Fibroblast of skin of scalp (primary cell): Measurements from ENCODE around the gene SIM2.

Source experiments
- DNase-seq: peaks from one replicate; pipeline ENCODE4 v3.0.0-alpha.2; 2013

Gene SIM2

DNA sequence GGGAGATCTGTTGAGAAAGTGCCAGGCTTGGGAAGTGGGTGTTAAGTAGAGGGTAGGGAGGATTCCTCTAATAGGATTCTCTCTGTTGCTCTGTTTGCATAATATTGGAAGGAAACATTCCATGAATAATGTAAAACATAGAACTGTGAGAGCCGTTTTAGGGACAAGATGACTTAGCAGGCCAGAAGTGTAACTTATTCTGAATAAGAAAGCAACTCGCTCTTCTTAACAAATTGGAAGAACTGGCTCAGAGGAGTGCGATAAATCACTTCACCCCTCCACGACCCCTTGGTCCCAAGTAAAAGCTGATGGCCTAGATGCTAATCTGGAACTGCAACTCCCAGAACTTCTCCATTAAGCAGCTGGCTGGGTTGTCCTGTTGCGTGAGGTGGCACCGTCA lies 19.1 kb downstream of the SIM2 start:
- no peak for DNase-seq

DNA sequence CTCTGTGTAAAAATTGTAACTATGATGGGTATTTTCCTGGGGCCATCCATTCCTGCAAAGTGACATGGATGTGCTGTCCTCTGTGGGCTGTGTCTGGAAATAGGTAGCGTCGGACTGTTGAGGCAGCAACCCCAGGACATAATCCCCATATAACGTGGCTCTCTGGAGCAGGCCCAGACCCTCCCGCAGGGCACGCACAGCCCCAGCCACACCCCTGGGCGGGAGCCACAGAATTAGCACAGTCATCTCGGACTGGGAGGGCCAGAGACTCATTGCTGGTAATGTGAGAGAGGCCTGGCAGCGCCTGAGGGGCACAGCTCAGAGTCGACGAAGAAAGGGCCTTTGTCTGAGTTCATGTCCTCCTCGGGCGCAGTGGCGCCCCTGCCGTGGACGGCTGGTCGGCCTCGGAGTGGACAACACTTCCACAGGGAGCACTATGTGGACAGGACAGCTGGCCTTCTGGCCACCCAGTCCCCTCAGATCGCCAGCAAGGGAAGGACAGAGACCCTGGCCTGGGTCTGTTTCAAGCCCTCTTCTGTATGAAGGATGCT lies 20.1 kb downstream of the SIM2 start:
- DNase-seq: no peak

DNA sequence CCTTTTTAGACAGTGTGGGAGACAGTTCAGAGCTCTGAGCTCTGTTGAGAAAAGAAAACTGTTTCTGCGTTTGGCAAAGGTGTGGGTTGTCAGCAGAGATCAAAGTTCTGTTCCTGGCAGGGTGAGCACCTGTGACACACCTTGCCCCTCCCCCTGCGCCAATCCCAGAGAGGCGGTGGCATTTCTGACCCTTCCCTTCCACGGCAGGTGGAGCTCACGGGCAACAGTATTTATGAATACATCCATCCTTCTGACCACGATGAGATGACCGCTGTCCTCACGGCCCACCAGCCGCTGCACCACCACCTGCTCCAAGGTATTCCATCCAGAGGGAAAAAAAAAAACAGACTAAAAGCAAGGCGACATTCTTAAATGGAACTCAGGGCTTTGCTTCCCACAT lies 20.7 kb downstream of the SIM2 start:
- DNase-seq: no peak

DNA sequence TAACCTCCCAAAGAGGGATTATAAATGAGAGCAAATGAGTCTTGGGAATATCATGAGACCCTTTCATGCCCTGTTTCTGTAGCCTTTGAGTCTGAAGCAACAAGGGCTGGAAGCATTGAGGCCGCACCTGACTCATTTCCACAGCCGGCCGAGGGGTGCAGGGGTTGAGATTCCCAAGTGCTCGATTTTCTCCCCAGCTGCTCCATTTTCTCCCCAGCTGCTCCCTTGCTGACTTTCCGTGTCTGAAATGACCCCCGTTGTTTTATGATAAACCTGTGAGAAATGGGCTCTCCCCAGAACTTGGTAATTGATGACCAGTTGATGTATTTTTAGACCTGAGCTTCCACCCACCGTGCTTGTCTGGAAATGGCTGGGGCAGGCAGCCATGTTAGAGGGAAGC lies 22.9 kb downstream of the SIM2 start:
- no peak for DNase-seq

DNA sequence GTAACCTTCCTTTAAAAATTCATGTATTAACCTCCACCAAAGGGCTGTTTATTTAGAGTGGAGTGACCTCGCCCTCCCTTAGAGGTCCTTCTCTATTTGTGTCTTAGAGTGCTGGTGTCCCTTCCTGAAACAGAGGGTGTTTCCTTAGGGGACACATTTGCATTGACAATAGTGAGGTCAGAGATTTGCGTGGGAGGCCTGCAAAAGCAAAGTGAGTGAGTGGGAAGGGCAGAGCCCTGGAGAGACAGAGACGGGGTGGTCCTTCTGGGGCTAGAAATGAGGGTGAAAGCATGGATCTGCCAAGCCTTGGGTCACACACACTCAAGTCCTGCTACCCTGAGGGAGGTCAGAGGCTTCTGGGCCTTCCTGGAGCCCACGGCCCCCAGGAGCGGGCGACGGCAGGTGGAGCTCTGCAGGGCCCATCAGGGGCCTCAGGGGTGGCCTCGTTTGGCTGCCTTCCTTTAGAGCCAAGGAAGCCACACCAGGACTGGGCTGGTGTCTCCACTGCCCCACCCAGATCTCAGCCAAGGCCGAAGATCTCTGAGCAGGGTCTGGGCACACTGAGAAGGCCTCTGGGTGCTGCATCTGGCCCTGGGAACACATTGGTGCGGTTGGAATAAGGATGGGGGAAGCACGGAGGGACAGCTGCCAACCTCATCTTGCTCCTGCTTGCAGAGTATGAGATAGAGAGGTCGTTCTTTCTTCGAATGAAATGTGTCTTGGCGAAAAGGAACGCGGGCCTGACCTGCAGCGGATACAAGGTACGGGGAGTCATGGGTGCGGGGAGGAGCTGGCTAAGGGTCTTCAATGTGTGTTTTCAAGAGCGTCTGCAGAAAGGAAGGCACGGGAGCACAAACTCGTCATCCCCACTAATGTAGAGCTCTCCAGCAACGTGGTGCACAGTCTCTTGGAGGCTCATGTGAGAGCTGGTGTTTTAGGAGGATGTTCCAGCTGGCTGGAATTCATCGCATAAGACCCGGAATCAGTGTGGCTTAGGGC lies 23.8 kb downstream of the SIM2 start:
- DNase-seq: no peak

DNA sequence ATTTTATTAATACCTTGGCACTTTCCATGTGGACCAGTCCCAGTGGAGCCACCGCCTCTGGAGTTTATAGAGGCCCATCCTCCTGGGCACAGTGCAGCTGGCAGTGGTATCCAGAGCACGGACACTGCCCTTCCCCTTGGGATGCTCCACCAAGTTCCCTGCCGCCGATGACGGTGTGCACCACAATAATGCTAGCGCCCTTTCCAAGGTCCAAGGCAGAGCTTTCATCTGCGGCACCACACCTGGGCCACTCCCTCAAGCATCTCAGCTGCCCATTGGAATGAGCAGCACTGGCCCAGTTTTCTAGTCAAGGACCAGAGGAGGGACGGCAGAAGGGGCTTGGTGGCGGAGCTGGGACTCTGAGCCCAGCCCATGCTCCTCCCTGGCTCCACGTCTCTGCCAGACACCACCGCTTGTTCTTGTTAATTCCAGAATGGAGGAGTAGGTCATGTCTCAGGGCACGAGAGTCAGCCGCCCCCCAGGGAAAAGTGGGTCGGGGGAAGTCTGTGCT lies 24.5 kb downstream of the SIM2 start:
- DNase-seq: no peak

DNA sequence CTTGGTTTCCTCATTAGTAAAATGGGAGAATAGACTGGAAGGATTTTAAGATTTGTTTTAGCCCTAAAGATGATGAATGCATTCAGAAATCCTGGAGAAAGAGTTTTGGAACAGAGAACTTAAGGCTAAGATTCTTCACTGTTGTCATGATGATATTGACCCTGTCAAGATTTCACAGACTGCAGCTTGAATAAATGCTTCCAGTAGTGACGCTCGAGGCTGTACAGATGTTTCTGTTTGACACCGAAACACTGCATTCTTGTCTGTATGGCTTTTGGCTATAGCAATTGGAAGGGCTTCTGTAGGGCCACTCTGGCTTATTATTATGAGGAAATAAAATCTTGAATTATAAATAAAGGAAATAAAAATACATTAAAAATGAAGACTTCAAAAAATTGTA lies 25.7 kb downstream of the SIM2 start:
- DNase-seq: no peak

DNA sequence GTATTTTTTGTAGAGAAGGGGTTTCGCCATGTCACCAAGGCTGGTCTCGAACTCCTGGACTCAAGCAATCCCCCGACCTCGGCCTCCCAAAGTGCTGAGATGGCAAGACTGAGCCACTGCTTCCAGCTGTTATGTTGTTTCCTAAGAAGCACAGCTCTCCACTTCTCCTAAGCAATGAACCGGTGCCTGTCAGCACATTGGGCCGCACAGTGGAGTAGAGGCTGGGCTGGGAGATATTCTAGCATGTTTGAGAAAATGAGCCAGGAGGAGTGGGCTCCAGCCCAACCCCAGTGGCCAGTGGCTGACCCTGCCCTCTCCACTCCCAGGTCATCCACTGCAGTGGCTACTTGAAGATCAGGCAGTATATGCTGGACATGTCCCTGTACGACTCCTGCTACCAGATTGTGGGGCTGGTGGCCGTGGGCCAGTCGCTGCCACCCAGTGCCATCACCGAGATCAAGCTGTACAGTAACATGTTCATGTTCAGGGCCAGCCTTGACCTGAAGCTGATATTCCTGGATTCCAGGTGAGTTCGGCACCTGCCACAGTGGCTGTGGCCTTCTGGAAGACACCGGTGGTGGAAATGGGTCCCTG lies 27.0 kb downstream of the SIM2 start:
- DNase-seq: no peak

DNA sequence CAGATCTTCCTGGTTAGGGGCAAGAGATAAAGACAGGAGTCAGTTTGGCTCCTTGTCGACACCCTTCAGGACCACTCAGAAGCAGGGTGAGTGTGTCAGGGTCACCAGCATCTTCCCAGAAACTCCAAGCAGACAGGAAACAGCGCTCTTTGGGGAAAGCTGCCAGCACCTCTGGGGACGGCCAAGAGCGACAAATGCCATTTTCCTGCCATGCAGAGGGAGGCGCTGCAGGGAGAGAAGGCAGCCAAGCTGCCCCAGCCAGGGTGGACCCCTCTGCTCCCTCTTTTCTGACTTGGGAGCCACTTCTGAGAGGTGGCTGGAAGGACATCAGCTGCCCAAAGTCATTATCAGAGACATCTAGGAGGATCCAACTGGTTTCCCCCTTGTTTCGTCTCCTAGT lies 29.0 kb downstream of the SIM2 start:
- no peak for DNase-seq

DNA sequence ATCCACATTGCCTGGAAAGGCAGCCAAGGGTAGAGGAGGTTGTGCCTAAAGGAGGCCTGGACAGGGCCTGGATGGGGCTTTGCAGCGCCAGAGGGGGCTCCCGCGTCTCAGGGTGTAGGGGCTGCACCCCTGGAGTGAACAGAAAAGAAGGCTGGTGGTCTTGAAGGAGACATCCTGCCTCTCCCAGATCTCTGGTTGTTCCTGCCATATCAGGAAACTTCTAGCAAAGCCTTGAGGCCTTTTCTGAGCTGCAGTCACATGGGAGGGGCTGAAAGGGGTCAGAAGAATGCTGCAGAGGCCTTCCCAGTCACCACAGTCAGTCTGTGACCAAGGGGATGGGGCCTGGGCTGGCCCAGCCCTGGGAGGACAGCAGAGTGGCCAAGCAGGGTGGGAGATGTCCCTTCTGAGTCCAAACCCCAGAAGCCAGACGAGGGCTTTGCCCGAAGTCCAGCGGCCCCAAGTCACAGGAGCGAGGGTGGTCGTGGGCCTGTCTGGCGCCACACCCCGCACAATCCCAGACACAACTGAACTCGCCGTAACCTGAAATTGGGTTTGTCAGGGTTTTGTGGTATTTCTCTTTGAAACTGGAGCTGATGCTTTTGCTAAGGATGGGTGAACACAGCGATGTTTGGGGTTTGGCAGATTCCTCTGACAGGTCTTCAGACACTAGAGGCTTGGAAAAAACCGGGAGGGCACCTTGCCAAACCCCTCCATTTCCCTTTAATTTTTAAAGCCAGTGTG lies 29.6 kb downstream of the SIM2 start:
- no peak for DNase-seq

DNA sequence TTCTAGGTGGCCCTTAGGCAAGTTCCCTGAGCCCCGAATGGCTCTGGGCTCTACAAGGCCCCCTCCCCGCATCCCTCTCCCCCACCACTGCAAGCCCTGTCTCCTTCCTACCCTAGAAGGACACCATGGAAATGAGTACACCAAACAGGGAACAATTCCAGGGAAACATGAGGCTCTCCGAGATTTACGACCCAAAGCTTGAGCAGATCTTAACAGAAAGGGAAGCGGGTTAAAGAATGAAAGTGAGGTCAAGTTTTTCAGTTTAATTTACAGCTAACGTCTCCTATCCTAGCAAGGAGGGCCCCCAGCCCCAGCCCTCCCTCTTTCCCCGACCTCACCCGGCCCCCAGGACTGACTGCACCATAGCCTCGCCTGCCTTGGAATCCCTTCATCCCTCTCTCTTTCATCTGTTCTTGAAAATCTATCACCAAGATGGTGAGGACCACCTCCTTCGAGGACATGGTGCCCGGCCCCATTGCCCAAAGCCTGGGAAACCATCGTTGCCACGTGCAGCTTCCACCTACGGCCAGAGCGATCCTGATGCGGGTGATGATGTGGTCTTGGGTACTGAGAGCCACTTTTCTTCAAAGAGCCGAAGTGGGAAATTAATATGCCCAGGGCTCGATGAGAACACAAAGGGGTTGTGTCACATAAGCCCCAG lies 30.5 kb downstream of the SIM2 start:
- no peak for DNase-seq

DNA sequence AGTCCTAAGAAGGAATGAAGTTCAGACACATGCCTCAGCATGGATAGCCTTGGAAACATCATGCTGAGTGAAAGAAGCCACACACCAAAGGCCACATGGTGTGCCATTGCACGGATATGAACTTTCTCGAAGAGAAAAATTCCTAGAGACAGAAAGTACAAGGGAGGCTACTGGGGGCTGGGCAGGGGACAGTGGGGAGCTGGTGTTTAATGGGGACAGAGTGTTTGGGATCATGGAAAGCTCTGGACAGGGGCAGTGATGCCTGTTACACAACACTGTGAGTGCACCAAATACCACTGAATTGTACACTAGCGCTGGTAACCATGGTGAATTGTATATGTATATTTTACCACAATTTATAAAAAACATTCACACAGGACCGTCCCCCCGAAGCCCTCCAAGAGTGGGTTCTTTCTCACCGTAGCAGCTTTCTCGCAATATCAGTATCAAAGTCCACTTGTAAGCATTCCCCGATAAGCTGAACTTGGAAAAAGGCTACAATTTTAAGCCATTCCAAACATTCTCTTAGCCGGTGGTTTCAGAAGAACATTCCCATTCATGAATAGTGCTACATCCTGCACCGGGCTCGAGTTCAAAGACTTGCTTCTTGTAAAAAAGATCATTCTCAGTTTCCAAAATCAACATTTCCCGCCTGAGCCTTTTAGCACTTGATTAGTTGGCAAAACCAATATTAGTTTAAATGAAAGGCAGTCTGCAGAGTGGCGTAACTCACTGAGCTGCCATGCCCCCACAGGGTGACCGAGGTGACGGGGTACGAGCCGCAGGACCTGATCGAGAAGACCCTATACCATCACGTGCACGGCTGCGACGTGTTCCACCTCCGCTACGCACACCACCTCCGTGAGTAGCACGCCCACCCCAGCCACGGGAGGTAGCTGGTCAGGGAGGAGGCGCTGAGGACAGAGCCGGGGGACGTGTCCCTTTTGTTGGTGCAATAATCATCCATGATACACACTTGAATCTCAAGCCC lies 31.7 kb downstream of the SIM2 start:
- DNase-seq: no peak

DNA sequence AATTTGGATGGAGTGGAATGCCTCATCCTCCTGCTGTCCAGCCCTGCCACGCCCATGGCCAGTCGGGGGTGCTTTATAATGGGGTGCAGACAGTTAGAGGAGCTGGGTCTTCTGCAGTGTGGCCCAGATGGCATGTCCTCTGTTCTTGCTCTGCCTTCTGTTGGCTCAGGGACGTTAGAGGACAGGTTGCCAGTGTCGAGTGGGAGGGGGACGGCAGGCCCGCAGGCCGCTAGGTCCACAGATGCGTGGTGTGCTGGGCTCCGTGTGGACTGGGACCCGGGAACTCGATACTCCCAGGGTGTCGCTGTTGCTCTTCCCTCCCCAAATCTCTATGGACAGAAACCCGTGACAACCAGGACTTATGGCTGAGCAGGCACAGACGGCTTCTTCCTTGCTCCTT lies 33.3 kb downstream of the SIM2 start:
- no peak for DNase-seq

DNA sequence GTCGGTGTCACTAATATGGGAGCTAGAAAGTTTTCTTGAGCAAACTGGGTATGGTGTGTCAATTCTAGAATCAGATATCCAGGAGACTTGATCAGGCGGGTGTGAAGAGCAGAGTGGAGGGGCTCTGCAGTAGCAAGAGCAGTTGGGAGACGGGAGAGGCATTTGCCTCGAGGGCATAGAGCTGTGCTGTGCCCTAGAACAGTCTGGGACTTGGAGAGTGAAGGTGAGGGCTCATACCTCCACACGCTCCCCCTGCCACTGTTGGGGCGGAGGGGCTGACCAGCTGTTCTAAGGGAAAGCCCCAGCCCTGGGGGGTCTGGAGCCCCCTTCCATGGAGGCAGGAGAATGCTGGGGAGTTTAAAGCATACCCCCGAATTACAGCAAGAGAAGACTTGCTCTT lies 33.8 kb downstream of the SIM2 start:
- DNase-seq: no peak

DNA sequence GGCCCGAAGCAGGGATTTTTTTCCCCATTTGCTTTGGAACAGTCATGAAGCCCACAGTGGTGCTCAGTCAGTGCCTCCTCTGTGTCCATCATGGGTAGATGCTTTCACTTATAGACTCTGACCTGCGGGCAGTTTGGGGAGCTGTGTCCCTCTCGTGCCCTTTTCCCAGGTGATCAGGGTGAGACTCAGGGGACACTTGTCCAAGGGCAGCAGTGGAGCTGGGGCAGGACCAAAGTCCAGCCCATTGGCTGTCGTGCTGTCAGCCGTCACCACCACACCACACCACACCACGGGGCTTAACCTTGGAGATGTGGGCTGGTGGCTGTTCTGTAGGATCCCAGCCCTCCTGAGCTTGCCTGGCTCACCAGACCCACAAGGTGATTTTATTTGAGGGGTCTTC lies 34.9 kb downstream of the SIM2 start:
- no peak for DNase-seq

DNA sequence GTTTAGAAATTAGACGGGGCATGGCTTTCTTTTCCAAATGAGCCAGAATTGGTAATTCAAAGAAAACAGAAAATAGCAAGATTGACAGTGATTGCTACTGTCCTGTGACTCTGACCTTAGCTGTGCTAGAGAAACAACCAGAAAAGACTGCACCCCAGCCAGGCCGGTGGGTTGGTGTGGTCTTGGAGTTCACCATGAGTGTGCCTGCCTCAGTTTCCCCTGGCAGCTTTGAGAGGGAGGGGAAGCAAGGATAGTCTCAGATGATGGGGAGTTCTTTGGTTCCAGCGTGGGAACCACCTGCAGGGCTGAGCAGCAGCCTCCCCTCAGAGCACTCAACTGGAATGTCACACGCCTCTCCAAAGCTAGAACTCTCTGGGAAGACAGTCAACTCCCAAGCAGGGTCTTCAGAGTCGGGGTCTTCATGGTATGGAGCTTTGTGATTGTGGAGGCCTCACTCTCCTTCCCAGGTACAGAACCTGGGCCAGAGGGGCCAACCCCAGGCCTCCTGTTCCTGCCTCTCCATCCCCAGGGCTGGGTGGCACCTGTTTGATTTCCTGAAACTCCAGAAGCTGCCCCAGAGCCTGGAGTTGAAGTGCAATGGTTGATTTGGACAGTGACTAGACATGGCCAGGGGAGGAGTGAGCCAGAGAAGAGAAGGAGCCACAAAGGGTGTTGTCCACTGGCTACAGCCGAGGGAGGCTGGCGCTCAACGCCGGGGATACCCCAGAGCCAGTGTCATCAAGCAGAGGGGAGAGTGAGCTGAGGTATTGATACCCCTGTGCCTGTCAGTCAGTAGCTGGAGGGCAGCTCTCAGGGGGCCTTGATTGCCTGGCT lies 35.7 kb downstream of the SIM2 start:
- DNase-seq: no peak

DNA sequence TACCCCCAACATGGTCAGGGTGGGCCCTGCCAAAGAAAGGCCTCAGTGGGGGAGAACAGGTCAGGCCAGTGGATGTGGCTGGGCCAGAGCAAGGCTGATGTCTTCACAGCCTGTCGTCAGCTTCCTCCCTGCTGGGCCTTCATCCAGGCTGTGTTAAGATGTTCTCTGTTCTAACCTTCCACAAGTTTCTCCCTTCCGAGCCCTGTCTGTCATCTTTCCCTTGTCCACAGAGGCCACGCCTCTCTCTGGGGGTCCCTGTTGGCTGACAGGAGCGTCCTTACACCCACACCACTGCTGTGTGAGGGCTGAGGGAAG lies 36.2 kb downstream of the SIM2 start:
- DNase-seq: no peak

DNA sequence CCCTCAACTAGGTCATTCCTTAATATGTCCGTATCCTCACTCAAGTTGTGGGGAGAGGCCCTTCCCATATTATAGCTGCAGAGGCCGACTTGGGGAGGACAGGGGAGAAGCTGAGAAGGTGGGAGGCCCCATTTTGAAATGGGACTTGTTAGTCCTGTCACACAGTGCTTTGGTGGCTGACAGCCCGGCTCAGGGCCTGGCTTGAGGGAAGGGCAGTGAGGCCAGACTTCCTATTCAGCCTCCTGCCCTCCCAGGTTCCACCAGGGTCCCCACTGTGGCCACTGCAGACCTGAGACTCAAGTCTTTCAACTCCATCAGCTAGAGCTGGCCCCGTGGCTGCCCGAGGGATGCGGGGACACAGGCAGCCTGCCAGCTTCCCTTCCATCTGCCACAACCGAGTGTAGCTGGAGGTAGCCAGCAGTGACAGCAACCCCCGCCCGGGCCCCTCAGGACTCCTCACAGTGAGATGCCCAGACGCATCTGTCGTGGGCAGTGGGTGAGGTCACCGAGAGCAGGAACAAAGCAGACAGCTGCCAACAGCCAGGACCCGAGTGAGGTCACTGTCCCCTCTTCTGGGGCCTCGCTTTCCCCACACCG lies 36.9 kb downstream of the SIM2 start:
- DNase-seq: no peak

DNA sequence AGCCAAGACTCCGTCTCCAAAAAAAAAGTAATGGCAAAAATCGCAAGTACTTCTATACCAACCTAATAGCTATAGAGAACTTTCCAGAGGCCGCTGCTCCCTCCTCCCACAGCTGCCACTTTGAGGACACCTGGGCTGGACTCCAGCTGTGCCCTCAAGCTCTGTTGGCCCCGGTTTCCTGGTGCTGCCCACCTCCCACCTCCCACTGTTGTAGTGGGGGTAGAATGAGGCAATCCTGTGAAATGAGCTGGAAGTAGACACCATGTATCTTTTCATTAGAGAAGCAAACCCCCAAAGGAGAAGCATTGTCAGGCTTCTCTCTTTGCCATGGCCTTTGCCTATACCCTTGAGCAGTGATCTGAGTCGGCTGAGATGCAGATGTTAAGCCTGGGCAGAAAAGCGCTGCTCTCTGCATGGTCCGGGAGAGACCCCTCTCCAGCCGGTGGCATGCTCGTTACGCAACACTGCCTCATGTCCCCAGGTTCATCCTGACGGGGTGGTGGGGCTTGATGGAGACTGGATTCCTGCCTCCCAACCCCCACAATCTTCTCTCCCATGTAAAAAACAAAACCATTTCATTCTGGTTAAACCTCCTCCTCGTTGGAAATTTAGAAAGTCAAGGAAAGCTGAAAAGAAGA lies 39.7 kb downstream of the SIM2 start:
- DNase-seq: no peak
